SK-N-SH treated with all-trans-retinoic acid at 6 μM for 48 hours (cell line): ENCODE results near the gene KIAA1217.
"Not testable (repeated sequence)": the region's sequence is repeated elsewhere in the genome, so short reads cannot be mapped to it uniquely, and the experiment has no call there.

Experiments used
- ATAC-seq: fragments of 200-7000 bp; cut with Tn5 transposase; 3 replicates; pipeline ENCODE4 v1.9.1; 2020; ENCODE audit warnings: mild to moderate bottlenecking, moderate library complexity
- ARNTL ChIP-seq: fragments of 450-650 bp; formaldehyde crosslinking; IDR thresholded peaks from 2 replicates; pipeline ENCODE4 v1.5.0; 2020; ENCODE audit warnings: low read depth, mild to moderate bottlenecking, moderate library complexity, borderline replicate concordance
- BACH2 ChIP-seq: fragments of 250-450 bp; sonication (Bioruptor Pico); IDR thresholded peaks from 2 replicates; pipeline ENCODE4 v1.9.0; 2021; ENCODE audit warnings: mild to moderate bottlenecking, borderline replicate concordance
- CREB5 ChIP-seq: fragments of 250-450 bp; sonication (Bioruptor Pico); IDR thresholded peaks from 2 replicates; pipeline ENCODE4 v1.5.1; 2020; ENCODE audit warnings: low read depth, mild to moderate bottlenecking, moderate library complexity
- CSDC2 ChIP-seq: fragments of 250-450 bp; sonication (Bioruptor Pico); IDR thresholded peaks from 2 replicates; pipeline ENCODE4 v1.5.0; 2020; ENCODE audit warnings: mild to moderate bottlenecking, moderate library complexity
- CSRNP3 ChIP-seq: fragments of 250-450 bp; sonication (Bioruptor Pico); IDR thresholded peaks from 2 replicates; pipeline ENCODE4 v1.5.1; 2021; ENCODE audit warnings: mild to moderate bottlenecking, moderate library complexity
- ESRRG ChIP-seq: fragments of 250-450 bp; sonication (Bioruptor Pico); IDR thresholded peaks from 2 replicates; pipeline ENCODE4 v1.6.1; 2021; ENCODE audit warnings: mild to moderate bottlenecking
- GLIS3 ChIP-seq: fragments of 250-450 bp; sonication (Bioruptor Pico); IDR thresholded peaks from 2 replicates; pipeline ENCODE4 v1.5.0; 2020; ENCODE audit warnings: mild to moderate bottlenecking, moderate library complexity
- OSR1 ChIP-seq: fragments of 250-450 bp; sonication (Bioruptor Pico); IDR thresholded peaks from 2 replicates; pipeline ENCODE4 v1.8.0; 2022; ENCODE audit warnings: moderate library complexity, mild to moderate bottlenecking, inconsistent platforms
- PATZ1 ChIP-seq: fragments of 250-450 bp; sonication (Bioruptor Pico); IDR thresholded peaks from 2 replicates; pipeline ENCODE4 v1.8.0; 2020; ENCODE audit warnings: mild to moderate bottlenecking, moderate library complexity, borderline replicate concordance
- PPARA ChIP-seq: fragments of 250-450 bp; sonication (Bioruptor Pico); IDR thresholded peaks from 2 replicates; pipeline ENCODE4 v1.5.0; 2020; ENCODE audit warnings: mild to moderate bottlenecking, borderline replicate concordance
- RARB ChIP-seq: fragments of 250-450 bp; sonication (Bioruptor Pico); IDR thresholded peaks from 2 replicates; pipeline ENCODE4 v1.8.0; 2021; ENCODE audit warnings: mild to moderate bottlenecking, moderate library complexity
- SNAI2 ChIP-seq: fragments of 250-450 bp; sonication (Bioruptor Pico); IDR thresholded peaks from 2 replicates; pipeline ENCODE4 v1.5.0; 2020; ENCODE audit warnings: mild to moderate bottlenecking, moderate library complexity
- TCF4 ChIP-seq: fragments of 250-450 bp; sonication (Bioruptor Pico); IDR thresholded peaks from 2 replicates; pipeline ENCODE4 v1.8.0; 2021; ENCODE audit warnings: mild to moderate bottlenecking, moderate library complexity, borderline replicate concordance
- TOX ChIP-seq: fragments of 250-450 bp; sonication (Bioruptor Pico); IDR thresholded peaks from 2 replicates; pipeline ENCODE4 v1.8.0; 2021; ENCODE audit warnings: mild to moderate bottlenecking, moderate library complexity, borderline replicate concordance
- ZC3H10 ChIP-seq: fragments of 250-450 bp; sonication (Bioruptor Pico); IDR thresholded peaks from 2 replicates; pipeline ENCODE4 v1.5.1; 2021; ENCODE audit warnings: mild to moderate bottlenecking, moderate library complexity
- ZFP3 ChIP-seq: fragments of 250-450 bp; sonication (Bioruptor Pico); IDR thresholded peaks from 2 replicates; pipeline ENCODE4 v1.5.0; 2020; ENCODE audit warnings: mild to moderate bottlenecking, moderate library complexity
- ZFP30 ChIP-seq: fragments of 450-650 bp; formaldehyde crosslinking; IDR thresholded peaks from 2 replicates; pipeline ENCODE4 v1.5.0; 2022; ENCODE audit warnings: mild to moderate bottlenecking, moderate library complexity
- ZNF565 ChIP-seq: fragments of 450-650 bp; formaldehyde crosslinking; conservative IDR thresholded peaks from 2 replicates; pipeline ENCODE4 v1.5.0; 2020; ENCODE audit warnings: low read depth, mild to moderate bottlenecking, moderate library complexity
- ZNF70 ChIP-seq: fragments of 450-650 bp; formaldehyde crosslinking; IDR thresholded peaks from 2 replicates; pipeline ENCODE4 v1.5.0; 2020; ENCODE audit warnings: mild to moderate bottlenecking, moderate library complexity
- ZNF8 ChIP-seq: fragments of 450-650 bp; formaldehyde crosslinking; IDR thresholded peaks from 2 replicates; pipeline ENCODE4 v1.5.0; 2020; ENCODE audit warnings: mild to moderate bottlenecking, moderate library complexity

The KIAA1217 gene

GRCh38 chr10:24481241-24481640 lies 272.3 kb downstream of the KIAA1217 start:
- TF ChIP-seq TOX (CRISPR knock-in tag), result no peak
- no peak for ATAC-seq

- not testable (repeated sequence) for ATAC-seq
Measured at GRCh38 chr10:24482713-24483112, 273.8 kb downstream of the KIAA1217 start.

GRCh38 chr10:24483701-24484100 lies 274.8 kb downstream of the KIAA1217 start:
- ATAC-seq, result peak; percentile 95
- no peak for TF ChIP-seq CSRNP3 (CRISPR knock-in tag)
- TF ChIP-seq ZC3H10 (CRISPR knock-in tag), result no peak
- no peak for TF ChIP-seq GLIS3 (CRISPR knock-in tag)
- no peak for TF ChIP-seq CREB5 (CRISPR knock-in tag)
- no peak for TF ChIP-seq ZNF70 (CRISPR knock-in tag)
- TF ChIP-seq RARB, result no peak
- TF ChIP-seq ZNF8 (CRISPR knock-in tag), result no peak
- no peak for TF ChIP-seq ZFP30 (CRISPR knock-in tag)
- no peak for TF ChIP-seq BACH2
- TF ChIP-seq PATZ1 (CRISPR knock-in tag), result no peak
- TF ChIP-seq SNAI2 (CRISPR knock-in tag), result no peak

GRCh38 chr10:24484771-24485170 lies 275.8 kb downstream of the KIAA1217 start:
- TF ChIP-seq GLIS3 (CRISPR knock-in tag), result no peak
- TF ChIP-seq SNAI2 (CRISPR knock-in tag), result no peak
- no peak for TF ChIP-seq TCF4 (CRISPR knock-in tag)
- no peak for TF ChIP-seq RARB
- no peak for TF ChIP-seq ZNF70 (CRISPR knock-in tag)
- no peak for TF ChIP-seq ZFP3 (CRISPR knock-in tag)
- TF ChIP-seq CSDC2 (CRISPR knock-in tag), result no peak
- TF ChIP-seq ESRRG (CRISPR knock-in tag), result no peak
- ATAC-seq, result no peak

- TF ChIP-seq CREB5 (CRISPR knock-in tag), result no peak
- no peak for TF ChIP-seq GLIS3 (CRISPR knock-in tag)
- TF ChIP-seq TOX (CRISPR knock-in tag), result no peak
- TF ChIP-seq ARNTL (CRISPR knock-in tag), result no peak
- no peak for TF ChIP-seq ESRRG (CRISPR knock-in tag)
- no peak for TF ChIP-seq ZFP3 (CRISPR knock-in tag)
- TF ChIP-seq ZNF565 (CRISPR knock-in tag), result no peak
- TF ChIP-seq ZC3H10 (CRISPR knock-in tag), result no peak
- TF ChIP-seq CSDC2 (CRISPR knock-in tag), result no peak
- no peak for TF ChIP-seq PPARA (CRISPR knock-in tag)
- no peak for TF ChIP-seq RARB
- no peak for TF ChIP-seq ZNF70 (CRISPR knock-in tag)
- no peak for TF ChIP-seq SNAI2 (CRISPR knock-in tag)
- TF ChIP-seq, all 23 proteins: peak for 0
- no peak for ATAC-seq
Measured at GRCh38 chr10:24485304-24485703, 276.4 kb downstream of the KIAA1217 start.

- no peak for ATAC-seq
- TF ChIP-seq CREB5 (CRISPR knock-in tag) (no peak), BACH2 (no peak), OSR1 (no peak), SNAI2 (CRISPR knock-in tag) (no peak), ESRRG (CRISPR knock-in tag) (no peak), ARNTL (CRISPR knock-in tag) (no peak), PPARA (CRISPR knock-in tag) (no peak), ZNF565 (CRISPR knock-in tag) (no peak), TOX (CRISPR knock-in tag) (no peak), ZNF8 (CRISPR knock-in tag) (no peak)
Measured at GRCh38 chr10:24488631-24489030, 279.7 kb downstream of the KIAA1217 start.
